GM18868 (cell line): ENCODE results near the gene ASB1.

Experiments used
- ATAC-seq: cut with Tn5 transposase; IDR thresholded peaks from one replicate; pipeline ENCODE4 v1.9.1; 2021; ENCODE audit warnings: mild to moderate bottlenecking, moderate library complexity; ENCODE audit not compliant: unreplicated experiment

The ASB1 gene

GRCh38 chr2:238489896-238490295 lies 63.2 kb downstream of the ASB1 start:
- ATAC-seq: no peak

DNA sequence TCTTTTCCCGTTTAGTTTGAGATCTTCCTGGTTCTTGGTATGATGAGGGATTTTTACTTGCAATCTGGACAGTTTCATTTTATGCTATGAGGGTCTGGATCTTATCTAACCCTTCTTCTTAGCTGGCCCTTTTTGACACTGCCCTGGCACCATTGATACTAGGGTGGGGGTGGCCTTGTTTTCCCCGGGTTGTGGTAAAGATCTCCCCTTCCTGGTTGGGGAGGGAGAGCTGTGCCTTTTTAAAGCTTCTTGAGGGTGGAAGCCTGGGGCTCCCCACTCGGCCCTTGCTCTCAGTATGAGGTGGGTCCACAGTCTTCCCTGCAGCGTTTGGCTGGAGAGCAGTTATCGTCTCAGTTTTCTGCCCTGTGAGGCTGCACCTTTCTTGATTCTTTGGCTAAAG lies 66.1 kb downstream of the ASB1 start:
- ATAC-seq: no peak

DNA sequence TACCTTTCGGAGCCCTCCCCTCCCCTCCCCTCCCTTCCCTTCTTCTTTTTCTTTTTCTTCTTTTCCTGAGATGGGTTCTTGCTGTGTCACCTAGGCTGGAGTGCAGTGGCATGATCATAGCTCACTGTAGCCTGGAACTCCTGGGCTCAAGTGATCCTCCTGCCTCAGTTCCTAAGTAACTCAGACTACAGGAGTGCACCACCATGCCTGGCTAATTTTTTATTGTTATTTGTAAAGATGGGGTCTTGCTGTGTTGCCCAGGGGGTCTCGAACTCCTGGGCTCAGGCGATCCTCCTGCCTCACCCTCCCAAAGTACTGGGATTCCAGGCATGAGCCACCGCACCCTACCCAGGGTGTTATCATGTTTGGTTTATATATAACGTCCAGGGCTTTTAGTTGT lies 66.7 kb downstream of the ASB1 start:
- ATAC-seq: no peak

GRCh38 chr2:238493880-238494572 lies 67.3 kb downstream of the ASB1 start:
- no peak for ATAC-seq

DNA sequence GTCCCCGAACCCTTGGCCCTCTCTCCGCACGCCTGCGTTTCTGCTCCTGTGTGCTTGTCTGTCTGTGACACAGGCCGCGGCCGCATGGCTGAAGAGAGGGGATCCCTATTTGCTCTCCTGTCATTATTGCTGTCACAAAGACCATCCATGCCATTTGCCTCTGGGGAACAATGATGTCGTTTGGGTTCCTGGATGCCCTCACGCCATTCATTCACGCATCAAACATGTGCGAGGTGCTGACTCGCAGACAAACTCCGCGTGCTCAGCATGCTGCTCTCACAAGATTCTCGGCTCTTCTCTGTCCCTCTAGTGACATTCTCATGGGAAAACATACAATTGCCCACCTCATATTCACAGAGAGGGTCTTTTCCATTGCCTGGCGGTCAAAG lies 67.8 kb downstream of the ASB1 start:
- ATAC-seq: no peak

- ATAC-seq: no peak
Measured at GRCh38 chr2:238495422-238495821, 68.7 kb downstream of the ASB1 start.

DNA sequence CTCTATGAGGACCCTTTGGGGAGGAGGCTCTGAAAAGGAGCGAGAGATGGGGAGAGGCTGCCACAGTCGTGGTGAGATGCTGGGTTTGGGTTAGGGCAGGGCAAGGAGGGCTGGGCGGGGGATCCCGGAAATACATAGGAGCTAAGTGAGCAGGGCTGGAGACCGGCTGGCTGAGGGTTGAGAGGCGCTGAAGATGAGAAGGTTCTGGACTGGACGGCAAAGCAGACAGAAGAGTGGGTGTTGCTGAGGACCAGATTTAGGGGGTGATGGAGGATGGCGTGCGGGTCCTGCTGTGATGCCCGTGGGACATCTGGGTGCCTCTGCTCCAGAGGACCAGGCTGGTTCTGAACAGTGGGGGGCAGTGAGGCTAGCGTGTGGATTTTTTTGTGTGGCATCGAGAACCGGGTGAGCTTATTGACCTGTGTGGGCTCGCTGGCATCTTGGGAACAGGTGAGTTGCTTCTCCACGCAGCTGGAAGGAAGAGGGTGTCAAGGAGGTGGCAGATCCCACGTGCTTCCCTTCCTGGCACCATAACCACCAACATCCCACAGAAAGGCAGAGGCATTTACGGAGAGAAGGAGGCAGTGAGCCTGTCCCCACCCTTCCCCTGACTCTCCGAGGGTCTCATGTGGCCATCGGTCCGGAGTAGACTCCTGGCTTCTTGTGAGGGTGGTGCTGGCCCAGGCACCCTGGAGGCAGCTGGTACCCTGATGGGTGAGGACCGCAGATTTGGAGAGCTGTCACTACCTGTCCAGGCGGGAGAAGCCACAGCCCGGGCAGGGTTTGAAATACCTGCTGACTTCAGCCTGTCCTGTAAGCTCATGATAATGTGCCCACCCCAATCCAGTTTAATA lies 70.3 kb downstream of the ASB1 start:
- ATAC-seq: no peak

GRCh38 chr2:238497610-238498005 lies 70.9 kb downstream of the ASB1 start:
- no peak for ATAC-seq

DNA sequence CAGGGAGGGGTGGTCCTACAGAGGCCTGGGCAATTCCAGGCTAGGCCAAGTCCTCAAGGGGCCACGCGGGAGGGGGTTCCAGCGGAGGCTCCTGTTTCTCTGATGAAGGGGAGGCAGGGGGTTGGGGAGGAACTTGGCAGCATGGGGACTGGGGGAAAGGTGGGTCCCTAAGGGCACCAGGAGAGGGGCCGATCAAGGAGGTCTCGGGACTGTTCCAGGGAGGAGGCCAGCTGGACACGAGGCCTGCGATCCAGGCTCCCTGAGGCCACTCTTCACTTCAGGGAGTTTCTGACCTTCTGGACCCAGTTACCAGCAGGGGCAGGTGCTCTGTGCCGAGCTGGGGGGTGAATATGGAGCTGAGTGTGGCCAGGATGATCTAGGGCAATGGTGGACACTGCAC lies 71.5 kb downstream of the ASB1 start:
- no peak for ATAC-seq

DNA sequence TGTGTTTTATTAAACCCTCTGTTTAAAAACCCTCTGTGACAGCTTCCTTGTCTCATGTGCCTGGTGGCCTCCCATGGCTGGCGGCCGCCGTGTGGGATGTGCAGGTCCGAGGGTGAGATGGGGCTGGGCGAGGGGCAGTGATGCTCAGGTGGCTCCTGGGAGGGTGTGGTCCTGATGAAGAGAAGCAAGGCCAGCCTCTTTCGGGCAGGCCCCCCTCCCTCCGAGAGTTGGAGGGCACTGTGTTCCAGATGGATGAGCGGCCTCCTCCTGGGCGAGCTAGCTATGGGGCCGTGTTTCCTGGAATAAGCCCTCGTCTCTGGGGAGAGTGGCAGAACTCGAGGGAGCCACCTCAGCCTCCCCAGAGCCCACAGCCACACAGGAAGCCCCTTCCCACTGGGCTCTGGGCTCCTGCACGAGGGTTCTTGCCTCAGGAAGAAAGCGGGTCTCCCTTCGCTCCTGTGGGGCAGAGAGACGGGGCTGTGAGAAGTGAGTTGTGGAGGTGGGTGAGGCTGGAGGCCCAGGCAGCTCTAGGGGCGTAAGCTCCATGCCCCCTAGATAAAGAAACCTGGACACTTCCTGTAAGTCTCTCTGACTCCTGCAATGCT lies 72.1 kb downstream of the ASB1 start:
- ATAC-seq: no peak

GRCh38 chr2:238499731-238500580 lies 73.2 kb downstream of the ASB1 start:
- ATAC-seq: no peak

DNA sequence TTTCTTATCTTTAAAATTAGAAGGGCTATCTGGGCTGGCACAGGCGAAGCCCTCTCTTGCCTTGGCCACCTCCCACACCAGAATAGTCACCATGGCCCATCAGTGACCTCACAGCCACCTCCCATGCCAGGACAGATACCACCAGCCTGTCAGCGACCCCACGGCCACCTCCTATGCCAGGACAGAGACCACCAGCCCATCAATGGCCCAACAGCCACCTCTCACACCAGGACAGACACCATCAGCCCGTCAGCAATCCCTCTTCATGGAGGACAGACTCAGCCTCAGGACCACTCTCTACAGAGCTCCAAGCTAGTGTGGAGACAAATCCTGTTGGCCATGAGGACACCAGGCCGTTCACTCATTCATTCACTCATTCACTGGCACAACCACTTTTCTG lies 74.6 kb downstream of the ASB1 start:
- no peak for ATAC-seq
